HG02798 (cell line): Measurements from ENCODE around the gene MGAT5.

ENCODE experiments used
- ATAC-seq: cut with Tn5 transposase; IDR thresholded peaks from one replicate; pipeline ENCODE4 v1.9.1; 2021; ENCODE audit warnings: mild to moderate bottlenecking; ENCODE audit not compliant: unreplicated experiment, poor library complexity

The MGAT5 gene

DNA sequence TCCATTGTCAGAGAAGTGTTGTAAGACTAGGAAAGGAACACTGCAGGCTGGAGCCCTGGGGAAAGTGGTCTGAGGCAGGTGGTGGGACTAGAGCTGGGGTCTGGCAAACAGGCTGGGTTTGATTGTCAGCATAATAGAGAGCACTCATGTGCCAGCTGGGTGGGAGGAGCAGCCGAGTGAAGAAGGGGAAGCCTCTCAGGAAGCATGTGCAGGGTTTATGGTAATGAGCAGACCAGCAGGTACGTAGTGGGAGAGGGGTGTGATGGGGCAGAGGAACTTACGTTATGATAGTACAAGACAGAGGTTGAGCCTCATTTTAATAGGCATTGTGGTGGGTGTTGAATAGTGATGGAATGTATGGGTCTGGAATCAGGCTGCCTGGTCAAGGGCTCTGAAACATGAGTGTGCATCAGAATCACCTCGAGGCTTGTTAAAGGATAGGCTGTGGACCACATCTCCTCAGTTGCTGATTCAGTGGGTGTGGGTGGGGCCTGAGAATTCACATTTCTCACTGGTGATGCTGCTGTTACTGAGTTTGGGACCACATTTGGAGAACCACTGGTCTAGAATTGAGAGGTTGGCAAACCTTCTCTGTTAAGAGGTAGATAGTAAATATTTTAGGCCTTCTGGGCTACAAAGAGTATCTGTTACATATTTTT, 1.7 kb upstream of the MGAT5 start:
- ATAC-seq: no peak

DNA sequence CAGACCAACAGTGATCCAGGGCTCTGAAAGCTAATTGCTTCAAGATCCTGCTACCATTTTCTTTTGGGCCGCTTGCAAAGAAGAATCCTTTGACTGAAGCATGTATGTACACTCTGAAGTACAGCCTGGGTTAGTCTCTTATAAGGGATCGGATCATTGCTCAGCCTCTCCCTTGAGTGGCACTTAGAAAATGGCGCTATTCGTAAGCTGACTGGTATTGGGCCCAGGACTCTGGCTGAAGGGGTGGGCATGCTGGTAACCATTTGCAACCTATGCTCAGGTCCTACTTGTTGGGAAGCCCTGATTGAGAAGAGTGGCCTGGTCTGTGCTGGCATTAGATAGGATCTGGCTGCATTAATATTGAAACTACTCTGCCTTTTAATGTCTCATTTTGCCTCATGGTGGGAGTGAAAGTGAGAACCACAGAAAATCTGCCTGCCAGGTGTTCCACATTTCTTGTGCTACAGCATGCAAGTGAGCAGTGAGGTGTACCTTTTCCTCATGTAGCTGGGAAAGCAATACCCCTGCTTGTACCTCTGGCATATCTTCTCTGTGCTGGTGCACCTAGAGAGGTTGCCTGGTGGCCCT, 661 bp upstream of the MGAT5 start:
- peak; percentile 83 for ATAC-seq

GRCh38 chr2:134254824-134255223, 952 bp downstream of the MGAT5 start:
- no peak for ATAC-seq

- no peak for ATAC-seq
Measured at GRCh38 chr2:134256956-134257355, 3.1 kb downstream of the MGAT5 start.

- no peak for ATAC-seq
Measured at GRCh38 chr2:134257509-134257908, 3.6 kb downstream of the MGAT5 start.

GRCh38 chr2:134257965-134258683, 4.3 kb downstream of the MGAT5 start:
- ATAC-seq: no peak

- ATAC-seq: peak; percentile 37
Measured at GRCh38 chr2:134258684-134259388, 5.0 kb downstream of the MGAT5 start.

DNA sequence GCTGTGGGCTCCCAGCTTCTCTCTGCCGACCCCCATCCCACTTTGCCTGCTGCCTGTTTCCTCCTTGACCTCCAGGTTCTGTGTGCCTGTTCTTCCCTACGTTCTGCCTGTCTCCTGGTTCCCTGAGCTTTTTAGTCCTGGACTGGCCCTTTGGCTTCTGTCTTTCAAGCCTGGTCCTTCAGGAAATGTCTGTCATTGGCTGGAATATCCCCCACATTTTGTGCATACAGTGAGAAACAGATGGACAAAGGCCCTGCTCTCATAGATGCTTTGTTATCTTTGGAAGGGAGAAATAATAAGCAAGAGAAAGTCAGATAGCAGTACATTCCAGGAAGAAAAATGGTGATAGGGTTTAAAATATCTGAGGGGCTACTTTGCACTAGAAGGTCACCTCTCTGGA, 5.7 kb downstream of the MGAT5 start:
- no peak for ATAC-seq

DNA sequence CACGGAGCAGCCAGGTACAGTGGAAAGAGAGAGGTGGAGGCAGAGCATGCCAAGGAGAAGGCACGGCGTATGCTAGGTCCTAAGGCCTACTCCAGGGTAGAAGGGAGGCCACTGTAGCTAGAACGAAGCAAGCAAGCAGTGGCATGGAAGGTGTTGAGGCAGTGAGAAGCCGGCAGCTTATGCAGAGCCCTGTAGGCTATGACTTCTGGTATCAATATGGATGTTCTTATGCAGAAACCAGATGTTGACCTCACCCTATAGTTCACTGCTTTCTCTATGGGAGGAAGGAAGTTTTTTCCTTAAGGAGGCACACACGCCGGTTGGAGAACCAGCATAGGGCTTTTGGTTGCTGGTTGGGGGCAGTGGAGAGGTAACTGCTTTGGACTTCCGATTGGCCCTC, 6.1 kb downstream of the MGAT5 start:
- no peak for ATAC-seq

- ATAC-seq: no peak
Measured at GRCh38 chr2:134260713-134261112, 6.8 kb downstream of the MGAT5 start.

DNA sequence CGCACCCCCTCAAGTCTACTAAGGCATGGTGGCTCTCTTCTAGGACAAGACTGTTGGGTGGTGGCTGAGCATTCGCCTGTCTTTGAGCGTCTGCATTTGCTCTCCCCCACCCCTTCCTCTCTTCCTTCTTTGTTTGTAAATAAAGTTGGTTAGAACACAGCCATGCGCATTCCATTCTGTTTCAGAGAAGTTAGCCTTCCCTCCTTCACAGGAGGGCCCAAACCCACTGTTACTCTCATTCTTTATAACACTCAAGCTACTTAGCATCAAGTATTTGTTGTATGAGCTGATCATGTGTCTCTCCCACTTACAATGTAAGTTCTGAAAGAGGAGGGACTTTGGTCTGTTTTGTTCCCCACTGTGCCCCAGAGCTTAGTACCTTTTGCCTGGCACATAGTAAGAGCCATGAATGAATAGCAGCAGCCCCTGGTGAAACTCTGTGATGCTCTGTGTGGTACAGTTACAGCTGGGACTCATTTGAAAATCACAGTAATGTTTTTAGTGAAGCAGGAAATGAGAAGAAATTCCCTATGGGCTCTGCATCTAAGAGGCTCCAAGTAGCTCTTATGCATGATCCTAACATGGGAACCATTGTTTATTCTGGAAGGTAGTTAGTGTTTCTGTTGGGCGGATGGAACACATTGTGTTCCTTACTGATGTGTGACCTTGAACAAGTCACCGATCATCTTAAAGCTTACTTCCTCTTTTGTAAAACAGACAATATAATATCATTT, 7.7 kb downstream of the MGAT5 start:
- ATAC-seq: peak; percentile 63

DNA sequence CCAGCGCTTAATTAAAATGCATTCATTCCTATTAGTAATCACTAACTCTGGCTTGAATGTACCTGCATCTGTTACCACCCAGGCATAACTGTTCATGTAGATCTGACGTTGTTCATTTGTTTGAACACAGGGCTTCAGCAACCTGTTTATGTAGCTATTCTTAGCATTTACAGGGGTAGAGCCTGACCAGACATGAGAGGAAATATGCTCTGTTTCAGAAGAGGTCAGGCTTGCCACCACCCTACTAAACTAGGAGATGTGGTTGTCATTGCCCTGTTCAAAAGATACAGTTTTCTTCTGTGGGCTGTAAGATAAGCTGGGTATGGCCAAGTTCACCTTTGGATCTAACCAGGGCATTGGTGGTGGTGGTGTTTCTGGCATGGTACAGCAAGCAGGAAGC, 8.8 kb downstream of the MGAT5 start:
- ATAC-seq: peak; percentile 50

DNA sequence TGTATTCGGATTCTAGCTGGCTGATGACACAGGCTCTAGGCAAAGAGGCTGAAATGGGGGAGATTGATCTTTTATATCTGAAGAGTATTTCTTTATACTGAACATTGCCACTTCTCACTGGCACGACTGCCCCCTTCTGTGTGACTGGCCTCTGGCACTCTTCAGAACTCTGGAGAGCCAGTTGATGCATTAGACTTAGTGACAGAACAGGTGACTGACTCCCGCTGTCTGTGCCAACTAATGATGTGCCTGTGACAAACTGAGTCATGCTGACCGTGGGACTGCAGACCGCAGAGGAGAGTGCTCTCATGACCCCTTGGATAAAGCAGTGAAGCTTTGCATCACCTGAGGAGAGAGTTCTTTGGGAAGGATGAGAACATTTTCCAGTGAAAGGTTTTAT, 14.4 kb downstream of the MGAT5 start:
- ATAC-seq: no peak

GRCh38 chr2:134269230-134269629, 15.4 kb downstream of the MGAT5 start:
- ATAC-seq: no peak

- no peak for ATAC-seq
Measured at GRCh38 chr2:134269972-134270735, 16.3 kb downstream of the MGAT5 start.

GRCh38 chr2:134271758-134272157, 17.9 kb downstream of the MGAT5 start:
- no peak for ATAC-seq

GRCh38 chr2:134272806-134273205, 18.9 kb downstream of the MGAT5 start:
- no peak for ATAC-seq

- ATAC-seq: no peak
Measured at GRCh38 chr2:134273256-134273983, 19.5 kb downstream of the MGAT5 start.

GRCh38 chr2:134274121-134274520, 20.2 kb downstream of the MGAT5 start:
- no peak for ATAC-seq
